Measurements from ENCODE around the gene C12orf43.
"Not testable (repeated sequence)": the region's sequence is repeated elsewhere in the genome, so short reads cannot be mapped to it uniquely, and the experiment has no call there.

Gene C12orf43

GRCh38 chr12:121050725-121051124, 34.4 kb upstream of the C12orf43 start:
- no peak for TF ChIP-seq CTCF (IDR thresholded peaks at IDR 0.05)
- no peaks in the 10 kb centered on the region for H3K36me3 ChIP-seq
- DNase-seq: no peak
- H3K9me3 ChIP-seq: no peaks in the 10 kb centered on the region
- no peak overlapping the region for H3K27ac ChIP-seq
- no peaks in the 10 kb centered on the region for H3K4me1 ChIP-seq
- intact Hi-C loops (cut with DNase I; ENCODE audit: low total_unique reads): no loop called here
- no peak overlapping the region for H3K4me3 ChIP-seq
- peaks cover 0 to 10% of the 10 kb centered on the region in 2 donors for H3K27me3 ChIP-seq

- intact Hi-C loops (cut with DNase I; ENCODE audit: low total_unique reads): no loop called here
- no peaks in the 10 kb centered on the region for H3K36me3 ChIP-seq
- no peak for DNase-seq
- H3K27me3 ChIP-seq: peaks cover 0 to 10% of the 10 kb centered on the region in 2 donors
- no peaks in the 10 kb centered on the region for H3K9me3 ChIP-seq
- H3K27ac ChIP-seq: no peak overlapping the region
- TF ChIP-seq CTCF (IDR thresholded peaks at IDR 0.05): no peak
- H3K4me1 ChIP-seq: no peaks in the 10 kb centered on the region
- no peak overlapping the region for H3K4me3 ChIP-seq
These were observed 32.2 kb upstream of the C12orf43 start for GRCh38 chr12:121048442-121048841.

- intact Hi-C loops (cut with DNase I; ENCODE audit: low total_unique reads); H3K9me3 ChIP-seq; H3K27ac ChIP-seq; H3K4me1 ChIP-seq; H3K4me3 ChIP-seq; H3K27me3 ChIP-seq; DNase-seq; H3K36me3 ChIP-seq: not testable (repeated sequence)
These were observed 31.1 kb upstream of the C12orf43 start for GRCh38 chr12:121047400-121047799.

GRCh38 chr12:121043067-121043466, 26.8 kb upstream of the C12orf43 start:
- no peaks in the 10 kb centered on the region for H3K36me3 ChIP-seq

GRCh38 chr12:121038861-121039668, 22.8 kb upstream of the C12orf43 start, which contains the start of gene OASL:
Gene OASL, minus strand, starts transcription at chr12:121039246. Its CDS starts 275 bp downstream, at chr12:121038971.
- H3K36me3 ChIP-seq: no peaks in the 10 kb centered on the region
- H3K4me1 ChIP-seq: peaks cover 0 to 9% (median 2%) of the 10 kb centered on the region in 4 donors
- peaks cover 0 to 18% of the 10 kb centered on the region in 2 donors for H3K27me3 ChIP-seq
- intact Hi-C loops (cut with DNase I; ENCODE audit: low total_unique reads): no loop called here
- peak in 1 of 2 donors; percentile 23 for DNase-seq
- TF ChIP-seq CTCF (IDR thresholded peaks at IDR 0.05): no peak
- H3K4me3 ChIP-seq: peak within 1 kb of the TSS; percentile 14 to 45
- no peaks in the 10 kb centered on the region for H3K9me3 ChIP-seq
- H3K27ac ChIP-seq: no peak within 1 kb of the TSS

More at GRCh38 chr12:121043067-121043466, 26.8 kb upstream of the C12orf43 start:
- no peak for DNase-seq
- Histone ChIP-seq H3K27me3 (peaks cover 0 to 12% of the 10 kb centered on the region in 2 donors), H3K27ac (no peak overlapping the region), H3K9me3 (no peaks in the 10 kb centered on the region), H3K4me3 (no peak overlapping the region), H3K4me1 (peaks cover 0 to 9% (median 2%) of the 10 kb centered on the region in 4 donors)
- no peak for TF ChIP-seq CTCF (IDR thresholded peaks at IDR 0.05)
- intact Hi-C loops (cut with DNase I; ENCODE audit: low total_unique reads): no loop called here

- Histone ChIP-seq H3K27ac (no peak overlapping the region), H3K4me1 (peaks cover 0 to 9% (median 2%) of the 10 kb centered on the region in 4 donors), H3K4me3 (no peak overlapping the region), H3K27me3 (peaks cover 0 to 18% of the 10 kb centered on the region in 2 donors), H3K36me3 (no peaks in the 10 kb centered on the region), H3K9me3 (no peaks in the 10 kb centered on the region)
- intact Hi-C loops (cut with DNase I; ENCODE audit: low total_unique reads): no loop called here
- DNase-seq: no peak
- no peak for TF ChIP-seq CTCF (IDR thresholded peaks at IDR 0.05)
These were observed 20.6 kb upstream of the C12orf43 start for GRCh38 chr12:121036810-121037326.

Data from tibial artery (tissue), 4 donors.